ENCODE results near the gene TSGA10IP.

The TSGA10IP gene

GRCh38 chr11:65978391-65979238 is 33.3 kb downstream of the TSGA10IP start:
- WGBS (ENCODE audit: insufficient coverage) = 97% methylated on average over 17 of the region's 34 CpGs
- H3K4me1 ChIP-seq (ENCODE audit: control extremely low read depth in 1 of 4, control insufficient read depth in 4 of 4, insufficient read depth in 4 of 4, low read length in 3 of 4) = no peaks in the 10 kb centered on the region
- no peak for DNase-seq
- H3K4me3 ChIP-seq (ENCODE audit: control insufficient read depth in 1 of 7, extremely low read depth in 1 of 7, insufficient read depth in 4 of 7, low read depth in 2 of 7, low read length in 6 of 7) = no peak overlapping the region
- H3K36me3 ChIP-seq (ENCODE audit: control insufficient read depth in 4 of 4, insufficient read depth in 4 of 4, low read length in 3 of 4) = peaks cover 6 to 48% (median 33%) of the 10 kb centered on the region in 4 experiments
- H3K9me3 ChIP-seq (ENCODE audit: control extremely low read depth in 1 of 5, control insufficient read depth in 4 of 5, insufficient read depth in 2 of 5, low read depth in 1 of 5, low read length in 4 of 5) = no peaks in the 10 kb centered on the region
- ChIA-PET POLR2A (no interaction called here), CTCF (interaction anchor here (1.9 kb wide), 1 partner anchor 87 kb away, joined by 7 read pairs; the partner anchor contains the start of gene CCDC85B)
- H3K27ac ChIP-seq (ENCODE audit: insufficient read depth in 1 of 2, low read depth in 1 of 2, low read length in 2 of 2, poor library complexity in 1 of 2, severe bottlenecking in 2 of 2) = no peak overlapping the region
- no peaks in the 10 kb centered on the region for H3K27me3 ChIP-seq (replicated peaks in 2 of 5; ENCODE audit: control insufficient read depth in 4 of 5, insufficient read depth in 5 of 5, low read length in 4 of 5)

- Histone ChIP-seq H3K4me3 (ENCODE audit: control insufficient read depth in 1 of 7, extremely low read depth in 1 of 7, insufficient read depth in 4 of 7, low read depth in 2 of 7, low read length in 6 of 7) (no peak overlapping the region), H3K27ac (ENCODE audit: insufficient read depth in 1 of 2, low read depth in 1 of 2, low read length in 2 of 2, poor library complexity in 1 of 2, severe bottlenecking in 2 of 2) (no peak overlapping the region), H3K27me3 (replicated peaks in 2 of 5; ENCODE audit: control insufficient read depth in 4 of 5, insufficient read depth in 5 of 5, low read length in 4 of 5) (no peaks in the 10 kb centered on the region), H3K36me3 (ENCODE audit: control insufficient read depth in 4 of 4, insufficient read depth in 4 of 4, low read length in 3 of 4) (peaks cover 6 to 46% (median 31%) of the 10 kb centered on the region in 4 experiments), H3K9me3 (ENCODE audit: control extremely low read depth in 1 of 5, control insufficient read depth in 4 of 5, insufficient read depth in 2 of 5, low read depth in 1 of 5, low read length in 4 of 5) (no peaks in the 10 kb centered on the region), H3K4me1 (ENCODE audit: control extremely low read depth in 1 of 4, control insufficient read depth in 4 of 4, insufficient read depth in 4 of 4, low read length in 3 of 4) (no peaks in the 10 kb centered on the region)
- 91% methylated on average over 7 of the region's 10 CpGs for WGBS (ENCODE audit: insufficient coverage)
- ChIA-PET POLR2A (no interaction called here), CTCF (interaction anchor here (1.1 to 1.9 kb wide), 2 partner anchors 88 to 95 kb away, joined by 5 to 7 read pairs; partner anchors contain the start of gene CCDC85B)
- DNase-seq = no peak
Measured at GRCh38 chr11:65979261-65979759, 34.0 kb downstream of the TSGA10IP start.

GRCh38 chr11:65981101-65981740 is 35.9 kb downstream of the TSGA10IP start:
- Histone ChIP-seq H3K27ac (ENCODE audit: insufficient read depth in 1 of 2, low read depth in 1 of 2, low read length in 2 of 2, poor library complexity in 1 of 2, severe bottlenecking in 2 of 2) (no peak overlapping the region), H3K4me3 (ENCODE audit: control insufficient read depth in 1 of 7, extremely low read depth in 1 of 7, insufficient read depth in 4 of 7, low read depth in 2 of 7, low read length in 6 of 7) (no peak overlapping the region), H3K9me3 (ENCODE audit: control extremely low read depth in 1 of 5, control insufficient read depth in 4 of 5, insufficient read depth in 2 of 5, low read depth in 1 of 5, low read length in 4 of 5) (no peaks in the 10 kb centered on the region), H3K36me3 (ENCODE audit: control insufficient read depth in 4 of 4, insufficient read depth in 4 of 4, low read length in 3 of 4) (peaks cover 2 to 39% (median 24%) of the 10 kb centered on the region in 4 experiments), H3K27me3 (replicated peaks in 2 of 5; ENCODE audit: control insufficient read depth in 4 of 5, insufficient read depth in 5 of 5, low read length in 4 of 5) (no peaks in the 10 kb centered on the region), H3K4me1 (ENCODE audit: control extremely low read depth in 1 of 4, control insufficient read depth in 4 of 4, insufficient read depth in 4 of 4, low read length in 3 of 4) (no peaks in the 10 kb centered on the region)
- WGBS (ENCODE audit: insufficient coverage) = 88% methylated on average over 9 of the region's 12 CpGs
- POLR2A ChIA-PET = interaction anchor here (1.0 kb wide), 1 partner anchor 9 kb away, joined by 4 read pairs; no protein-coding TSS in a partner anchor
- DNase-seq = no peak
- CTCF ChIA-PET = interaction anchor here (1.0 kb wide), 1 partner anchor 9 kb away, joined by 3 read pairs; no protein-coding TSS in a partner anchor

DNA sequence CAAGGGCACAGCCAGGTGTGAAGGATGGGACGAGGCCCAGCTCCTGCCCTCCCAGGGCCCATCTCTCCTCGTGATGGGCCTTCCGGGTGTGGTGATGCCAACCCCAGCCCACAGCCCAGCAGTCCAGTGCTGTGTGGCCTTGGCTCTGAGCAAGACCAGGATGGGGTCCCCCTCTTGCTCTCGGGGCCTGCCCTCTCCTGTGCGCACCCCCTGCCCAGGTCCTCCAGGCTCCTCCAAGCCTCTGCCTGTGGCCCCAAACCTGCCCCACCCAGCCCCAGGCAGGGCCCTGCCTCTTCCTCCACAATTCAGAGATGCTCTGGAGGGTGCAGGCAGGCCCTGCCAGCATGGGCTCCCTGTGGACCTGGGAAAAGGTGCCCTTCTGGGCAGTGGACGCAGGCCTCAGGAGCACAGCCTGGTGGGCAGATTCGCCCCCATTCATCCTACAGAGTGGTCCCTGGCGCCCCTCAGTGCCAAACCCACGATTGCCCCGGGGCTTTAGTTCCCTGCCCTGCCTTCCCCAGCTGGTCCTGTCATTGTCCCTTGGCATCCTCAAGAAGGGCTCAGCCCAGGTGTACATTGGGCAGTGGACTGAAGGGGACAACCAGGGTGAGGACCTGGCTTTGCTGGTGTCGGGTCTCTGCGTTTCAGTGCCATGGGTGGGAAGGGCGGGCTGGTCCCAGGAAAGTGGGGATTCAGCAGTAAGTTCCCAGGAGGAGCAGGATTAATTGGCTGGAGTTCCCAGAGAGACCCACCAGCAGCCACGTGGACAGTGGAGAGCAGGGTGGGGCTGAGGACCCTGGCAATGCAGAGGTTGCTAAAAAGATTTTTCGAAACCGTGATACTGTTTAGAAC is 36.9 kb downstream of the TSGA10IP start:
- H3K4me3 ChIP-seq (ENCODE audit: control insufficient read depth in 1 of 7, extremely low read depth in 1 of 7, insufficient read depth in 4 of 7, low read depth in 2 of 7, low read length in 6 of 7) = no peak overlapping the region
- no peak overlapping the region for H3K27ac ChIP-seq (ENCODE audit: insufficient read depth in 1 of 2, low read depth in 1 of 2, low read length in 2 of 2, poor library complexity in 1 of 2, severe bottlenecking in 2 of 2)
- POLR2A ChIA-PET = interaction anchor here (0.6 kb wide), 2 partner anchors 54 to 86 kb away, joined by 3 to 4 read pairs; no protein-coding TSS in a partner anchor
- 84% methylated on average over 14 of the region's 16 CpGs for WGBS (ENCODE audit: insufficient coverage)
- no peaks in the 10 kb centered on the region for H3K4me1 ChIP-seq (ENCODE audit: control extremely low read depth in 1 of 4, control insufficient read depth in 4 of 4, insufficient read depth in 4 of 4, low read length in 3 of 4)
- H3K9me3 ChIP-seq (ENCODE audit: control extremely low read depth in 1 of 5, control insufficient read depth in 4 of 5, insufficient read depth in 2 of 5, low read depth in 1 of 5, low read length in 4 of 5) = no peaks in the 10 kb centered on the region
- H3K27me3 ChIP-seq (replicated peaks in 2 of 5; ENCODE audit: control insufficient read depth in 4 of 5, insufficient read depth in 5 of 5, low read length in 4 of 5) = no peaks in the 10 kb centered on the region
- no peak for DNase-seq
- H3K36me3 ChIP-seq (ENCODE audit: control insufficient read depth in 4 of 4, insufficient read depth in 4 of 4, low read length in 3 of 4) = peaks cover 0 to 29% (median 16%) of the 10 kb centered on the region in 4 experiments
- CTCF ChIA-PET = interaction anchor here (0.6 to 6.8 kb wide), 3 partner anchors 41 to 95 kb away, joined by 3 to 86 read pairs (median 4); partner anchors contain the start of genes CCDC85B, FIBP and FOSL1

DNA sequence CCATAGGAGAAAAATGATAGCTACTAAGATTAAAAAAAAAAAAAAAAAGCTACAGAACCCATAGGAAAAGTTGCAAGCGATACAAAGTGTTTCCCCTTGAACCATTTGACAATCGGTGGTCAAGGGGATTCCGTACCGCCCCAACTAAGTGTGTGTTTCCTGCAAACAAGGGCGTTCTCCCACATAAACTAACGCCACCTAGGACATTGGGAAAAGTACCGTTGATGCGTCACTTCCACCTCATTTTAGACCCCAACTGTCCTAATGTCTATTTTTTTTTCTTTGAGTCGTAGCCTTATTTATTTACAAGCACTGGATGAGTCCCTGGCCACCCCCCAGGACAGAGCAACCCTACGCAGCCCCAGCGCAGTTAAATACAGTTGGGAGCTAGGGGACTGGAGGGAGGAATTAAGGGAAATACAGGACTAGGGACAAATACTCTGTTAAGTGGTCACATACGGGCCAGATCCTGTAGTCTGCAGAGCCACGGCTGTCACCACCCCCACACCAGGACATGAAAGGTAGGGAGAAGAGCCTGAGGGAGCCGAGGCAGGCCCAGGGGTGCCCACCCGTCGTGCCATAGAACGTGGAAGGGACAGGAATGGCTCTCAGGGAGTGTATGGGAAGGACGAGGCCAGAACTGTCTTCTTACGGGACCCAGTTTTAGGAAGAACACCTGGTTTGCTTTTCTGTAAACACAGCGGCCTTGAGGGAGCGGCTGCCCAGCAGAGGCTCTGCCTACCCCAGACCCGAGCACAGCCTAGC is 37.7 kb downstream of the TSGA10IP start:
- H3K27me3 ChIP-seq (replicated peaks in 2 of 5; ENCODE audit: control insufficient read depth in 4 of 5, insufficient read depth in 5 of 5, low read length in 4 of 5) = no peaks in the 10 kb centered on the region
- H3K9me3 ChIP-seq (ENCODE audit: control extremely low read depth in 1 of 5, control insufficient read depth in 4 of 5, insufficient read depth in 2 of 5, low read depth in 1 of 5, low read length in 4 of 5) = no peaks in the 10 kb centered on the region
- WGBS (ENCODE audit: insufficient coverage) = 97% methylated on average over 17 of the region's 22 CpGs
- peaks cover 0 to 21% (median 10%) of the 10 kb centered on the region in 4 experiments for H3K36me3 ChIP-seq (ENCODE audit: control insufficient read depth in 4 of 4, insufficient read depth in 4 of 4, low read length in 3 of 4)
- ChIA-PET POLR2A (interaction anchor here (0.6 kb wide), 2 partner anchors 55 to 87 kb away, joined by 3 to 4 read pairs; no protein-coding TSS in a partner anchor), CTCF (interaction anchor here (0.6 to 6.8 kb wide), 6 partner anchors 11 to 203 kb away, joined by 3 to 86 read pairs (median 4); partner anchors contain the start of genes CCDC85B, FIBP and FOSL1)
- no peak overlapping the region for H3K27ac ChIP-seq (ENCODE audit: insufficient read depth in 1 of 2, low read depth in 1 of 2, low read length in 2 of 2, poor library complexity in 1 of 2, severe bottlenecking in 2 of 2)
- H3K4me3 ChIP-seq (ENCODE audit: control insufficient read depth in 1 of 7, extremely low read depth in 1 of 7, insufficient read depth in 4 of 7, low read depth in 2 of 7, low read length in 6 of 7) = no peak overlapping the region
- DNase-seq = no peak
- H3K4me1 ChIP-seq (ENCODE audit: control extremely low read depth in 1 of 4, control insufficient read depth in 4 of 4, insufficient read depth in 4 of 4, low read length in 3 of 4) = no peaks in the 10 kb centered on the region

- no peaks in the 10 kb centered on the region for H3K4me1 ChIP-seq (ENCODE audit: control extremely low read depth in 1 of 4, control insufficient read depth in 4 of 4, insufficient read depth in 4 of 4, low read length in 3 of 4)
- peaks cover 0 to 15% (median 8%) of the 10 kb centered on the region in 4 experiments for H3K36me3 ChIP-seq (ENCODE audit: control insufficient read depth in 4 of 4, insufficient read depth in 4 of 4, low read length in 3 of 4)
- 88% methylated on average over 5 of the region's 5 CpGs for WGBS (ENCODE audit: insufficient coverage)
- no peaks in the 10 kb centered on the region for H3K9me3 ChIP-seq (ENCODE audit: control extremely low read depth in 1 of 5, control insufficient read depth in 4 of 5, insufficient read depth in 2 of 5, low read depth in 1 of 5, low read length in 4 of 5)
- H3K27me3 ChIP-seq (replicated peaks in 2 of 5; ENCODE audit: control insufficient read depth in 4 of 5, insufficient read depth in 5 of 5, low read length in 4 of 5) = no peaks in the 10 kb centered on the region
- POLR2A ChIA-PET = no interaction called here
- H3K27ac ChIP-seq (ENCODE audit: insufficient read depth in 1 of 2, low read depth in 1 of 2, low read length in 2 of 2, poor library complexity in 1 of 2, severe bottlenecking in 2 of 2) = no peak overlapping the region
- H3K4me3 ChIP-seq (ENCODE audit: control insufficient read depth in 1 of 7, extremely low read depth in 1 of 7, insufficient read depth in 4 of 7, low read depth in 2 of 7, low read length in 6 of 7) = no peak overlapping the region
- no peak for DNase-seq
- CTCF ChIA-PET = interaction anchor here (0.6 to 6.8 kb wide), 6 partner anchors 11 to 203 kb away, joined by 3 to 86 read pairs (median 4); partner anchors contain the start of genes CCDC85B, FIBP and FOSL1
Measured at GRCh38 chr11:65983589-65983987, 38.3 kb downstream of the TSGA10IP start.

Data from common myeloid progenitor, CD34-positive (primary cell).